Prostate gland (tissue), 2 donors: Measurements from ENCODE around the gene FBXL19.

ENCODE experiments used
- POLR2A ChIP-seq: fragments of 450-650 bp; IDR thresholded peaks from one replicate; pipeline ENCODE4 v1.6.1; 2016; ENCODE audit warnings: antibody characterized with exemption, mild to moderate bottlenecking
- POLR2AphosphoS5 ChIP-seq: sonication (generic); formaldehyde crosslinking; IDR thresholded peaks from one replicate; pipeline ENCODE4 v1.6.1; 2017; ENCODE audit warnings: antibody characterized with exemption
- TF ChIP-seq, protein P1 (sequence below), 4 experiments: fragments of 200-600 bp in 2 of 4; fragments of 450-650 bp in 2 of 4; sonication (generic) in 2 of 4; IDR thresholded peaks; 1 replicate in 3 of 4; 2 replicates in 1 of 4; pipeline ENCODE4 v1.5.1; 2016 to 2019; ENCODE audit warnings: antibody characterized with exemption in 4 of 4, mild to moderate bottlenecking in 2 of 4, moderate library complexity in 2 of 4

DNA sequence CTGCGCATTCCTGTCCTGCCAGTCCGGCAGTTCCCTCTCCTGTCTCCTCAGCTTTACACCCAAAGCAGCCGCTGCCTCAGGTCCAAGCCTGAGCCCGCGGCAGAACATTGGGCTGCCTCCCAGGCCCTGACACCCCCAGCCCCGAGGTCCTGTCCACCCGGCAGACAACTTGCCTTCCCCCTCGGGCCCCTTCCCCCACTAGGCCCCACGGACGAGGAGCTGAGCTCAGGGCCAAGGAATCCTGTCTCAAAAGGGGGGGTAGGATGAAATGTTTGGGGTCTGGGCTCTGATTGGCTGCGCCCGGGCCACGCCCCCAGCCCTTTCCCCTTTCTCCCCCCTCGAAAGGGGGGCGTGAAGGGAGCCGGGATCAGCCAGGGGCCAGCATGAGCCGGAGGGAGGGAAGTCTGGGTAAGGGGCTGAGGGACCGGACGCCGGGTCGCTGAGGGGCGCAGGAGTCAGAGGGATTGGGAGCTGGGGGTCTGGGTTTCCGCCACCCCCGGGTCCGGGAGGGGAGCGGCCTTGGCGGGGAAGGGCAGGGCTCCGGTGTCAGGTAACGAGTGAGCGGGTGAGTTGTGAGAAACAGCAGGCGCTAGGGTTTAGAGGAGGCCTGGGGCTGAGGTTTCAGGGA lies 27.0 kb upstream of the FBXL19 start, which contains the start of gene CTF1:
- TF ChIP-seq, protein P1, sequence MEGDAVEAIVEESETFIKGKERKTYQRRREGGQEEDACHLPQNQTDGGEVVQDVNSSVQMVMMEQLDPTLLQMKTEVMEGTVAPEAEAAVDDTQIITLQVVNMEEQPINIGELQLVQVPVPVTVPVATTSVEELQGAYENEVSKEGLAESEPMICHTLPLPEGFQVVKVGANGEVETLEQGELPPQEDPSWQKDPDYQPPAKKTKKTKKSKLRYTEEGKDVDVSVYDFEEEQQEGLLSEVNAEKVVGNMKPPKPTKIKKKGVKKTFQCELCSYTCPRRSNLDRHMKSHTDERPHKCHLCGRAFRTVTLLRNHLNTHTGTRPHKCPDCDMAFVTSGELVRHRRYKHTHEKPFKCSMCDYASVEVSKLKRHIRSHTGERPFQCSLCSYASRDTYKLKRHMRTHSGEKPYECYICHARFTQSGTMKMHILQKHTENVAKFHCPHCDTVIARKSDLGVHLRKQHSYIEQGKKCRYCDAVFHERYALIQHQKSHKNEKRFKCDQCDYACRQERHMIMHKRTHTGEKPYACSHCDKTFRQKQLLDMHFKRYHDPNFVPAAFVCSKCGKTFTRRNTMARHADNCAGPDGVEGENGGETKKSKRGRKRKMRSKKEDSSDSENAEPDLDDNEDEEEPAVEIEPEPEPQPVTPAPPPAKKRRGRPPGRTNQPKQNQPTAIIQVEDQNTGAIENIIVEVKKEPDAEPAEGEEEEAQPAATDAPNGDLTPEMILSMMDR (IDR thresholded peaks at IDR 0.05): peak in 1 of 4 experiments; percentile 5
- peak; percentile 72 for TF ChIP-seq POLR2AphosphoS5
- TF ChIP-seq POLR2A: peak; percentile 50
